ENCODE measurements around the gene AIFM2.

GRCh38 chr10:70074971-70075370, 57.7 kb downstream of the AIFM2 start:
- TF ChIP-seq CTCF (IDR thresholded peaks at IDR 0.05) (no peak), POLR2A (IDR thresholded peaks at IDR 0.05) (no peak), POLR2AphosphoS5 (IDR thresholded peaks at IDR 0.05; ENCODE audit: insufficient read depth in 1 of 2, low read depth in 1 of 2) (no peak)
